Middle frontal gyrus (tissue), 1 donor: ENCODE results near the gene SYT5.
"Not testable (repeated sequence)": the region's sequence is repeated elsewhere in the genome, so short reads cannot be mapped to it uniquely, and the experiment has no call there.

Experiments
- DNase-seq: peaks from one replicate; pipeline ENCODE4 v3.0.0-alpha.2; 2015; ENCODE audit warnings: low spot score; ENCODE audit errors: extremely low spot score

Gene SYT5

GRCh38 chr19:55172318-55172717 lies 7.8 kb downstream of the SYT5 start:
- not testable (repeated sequence) for DNase-seq

- DNase-seq: no peak
These were observed 8.6 kb downstream of the SYT5 start for GRCh38 chr19:55171440-55171839.

GRCh38 chr19:55169136-55169535 lies 11.0 kb downstream of the SYT5 start:
- DNase-seq: no peak

- peak; percentile 76 for DNase-seq
These were observed 13.4 kb downstream of the SYT5 start, which contains the start of gene DNAAF3 for GRCh38 chr19:55166530-55167268. TSS of gene DNAAF3 (minus strand) at chr19:55166613. CDS start at chr19:55166413, 200 bp downstream.

- DNase-seq: no peak
These were observed 14.0 kb downstream of the SYT5 start for GRCh38 chr19:55165952-55166529.

GRCh38 chr19:55161571-55162322 lies 18.3 kb downstream of the SYT5 start:
- no peak for DNase-seq

- no peak for DNase-seq
These were observed 19.1 kb downstream of the SYT5 start for GRCh38 chr19:55160986-55161365.

GRCh38 chr19:55160128-55160985 lies 19.7 kb downstream of the SYT5 start:
- DNase-seq: no peak

GRCh38 chr19:55158848-55159749 lies 21.0 kb downstream of the SYT5 start:
- no peak for DNase-seq

- DNase-seq: no peak
These were observed 21.7 kb downstream of the SYT5 start for GRCh38 chr19:55158423-55158822.

GRCh38 chr19:55157064-55157908 lies 22.8 kb downstream of the SYT5 start, which contains the start of gene TNNI3:
TSS of gene TNNI3 (minus strand) at chr19:55157732. CDS start at chr19:55157589, 143 bp downstream.
- DNase-seq: no peak

GRCh38 chr19:55156202-55157063 lies 23.7 kb downstream of the SYT5 start:
- no peak for DNase-seq

- not testable (repeated sequence) for DNase-seq
These were observed 24.3 kb downstream of the SYT5 start for GRCh38 chr19:55155784-55156183.

- DNase-seq: no peak
These were observed 26.3 kb downstream of the SYT5 start for GRCh38 chr19:55153652-55154264.

- DNase-seq: no peak
These were observed 28.1 kb downstream of the SYT5 start for GRCh38 chr19:55152017-55152416.

GRCh38 chr19:55149078-55150003 lies 30.7 kb downstream of the SYT5 start, which contains the start of gene TNNT1:
TSS of gene TNNT1 (minus strand) at chr19:55149206. CDS start at chr19:55147157, 2,049 bp downstream.
- no peak for DNase-seq
